ENCODE results near the gene RAB17.
"Not testable (repeated sequence)": the region's sequence is repeated elsewhere in the genome, so short reads cannot be mapped to it uniquely, and the experiment has no call there.

RAB17 gene

DNA sequence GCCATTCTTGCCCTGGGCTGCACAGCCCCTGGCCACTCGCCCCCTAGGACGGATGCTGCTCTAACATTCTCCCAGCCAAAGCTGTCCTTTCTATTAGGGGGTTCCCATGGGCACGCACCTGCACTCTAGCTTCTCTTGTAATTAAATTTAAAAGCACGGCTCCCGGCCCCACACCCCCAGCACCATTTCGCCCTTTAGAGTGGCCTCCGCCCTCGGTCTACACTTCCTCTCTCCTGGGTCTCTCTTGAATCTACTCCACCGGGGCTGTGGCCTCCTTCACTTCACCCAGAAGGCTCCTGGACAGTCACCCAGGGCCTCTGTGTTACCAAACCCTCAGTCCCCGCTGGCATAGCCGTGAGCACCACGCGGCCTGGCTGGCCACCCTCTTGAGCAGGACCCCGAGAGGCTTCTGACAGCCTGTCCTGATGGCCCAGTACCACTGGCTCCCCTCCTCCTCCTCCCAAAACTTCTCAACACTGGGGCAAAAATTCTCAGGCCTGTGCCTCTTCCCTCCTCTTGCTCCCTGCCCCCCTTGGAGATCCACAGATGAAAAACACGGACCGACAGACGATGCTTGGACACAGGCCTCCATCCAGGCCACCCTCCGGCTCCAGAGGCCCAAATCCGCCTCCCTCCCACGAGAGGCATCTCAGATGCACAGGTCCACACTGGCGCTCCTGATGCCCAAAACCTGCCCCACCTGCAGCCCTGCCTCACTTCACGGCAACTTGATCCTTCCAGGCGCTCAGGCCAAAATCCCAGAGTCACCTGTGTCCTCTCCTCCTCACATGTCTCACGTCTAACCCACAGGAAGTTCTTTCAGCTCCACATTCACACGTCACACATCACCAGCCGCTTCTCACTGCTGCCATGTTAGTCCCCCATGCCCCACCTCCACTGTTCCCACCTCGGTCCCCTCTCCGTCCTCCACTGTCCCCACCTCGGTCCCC is 6.9 kb upstream of the RAB17 start:
- no peak for DNase-seq

DNA sequence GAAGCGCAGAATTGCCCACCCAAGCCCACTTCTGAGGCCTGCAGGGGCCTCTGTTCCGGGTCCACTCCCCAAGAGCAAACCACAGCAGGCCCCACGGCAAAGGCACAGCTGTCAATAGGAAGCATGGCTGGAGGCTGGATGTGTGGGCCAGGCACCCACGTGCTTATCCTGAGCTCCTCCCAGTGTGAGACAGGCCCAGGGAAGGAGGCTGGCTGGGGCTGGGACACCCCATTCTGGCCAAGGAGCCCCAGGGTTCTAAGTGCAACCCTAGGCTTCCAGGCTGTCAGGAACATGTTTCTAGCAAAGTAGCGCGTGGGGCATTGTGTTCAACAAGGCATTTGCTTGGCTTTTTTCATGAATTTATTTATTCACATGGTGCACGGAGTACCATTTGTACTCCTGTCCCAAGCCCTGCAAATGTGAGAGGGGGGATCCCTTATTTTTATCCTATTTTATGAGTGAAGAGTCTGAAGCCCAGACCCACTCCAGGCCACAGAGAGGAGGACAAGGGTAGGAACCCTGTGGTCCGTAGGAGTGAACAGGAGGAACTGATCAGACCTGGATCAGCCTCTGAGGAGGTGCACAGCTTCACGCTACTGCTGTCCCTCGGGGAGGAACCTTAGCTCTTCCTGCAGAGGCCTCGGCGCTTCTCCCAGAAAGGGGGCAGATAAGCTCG is 6.1 kb upstream of the RAB17 start:
- DNase-seq, result no peak

DNA sequence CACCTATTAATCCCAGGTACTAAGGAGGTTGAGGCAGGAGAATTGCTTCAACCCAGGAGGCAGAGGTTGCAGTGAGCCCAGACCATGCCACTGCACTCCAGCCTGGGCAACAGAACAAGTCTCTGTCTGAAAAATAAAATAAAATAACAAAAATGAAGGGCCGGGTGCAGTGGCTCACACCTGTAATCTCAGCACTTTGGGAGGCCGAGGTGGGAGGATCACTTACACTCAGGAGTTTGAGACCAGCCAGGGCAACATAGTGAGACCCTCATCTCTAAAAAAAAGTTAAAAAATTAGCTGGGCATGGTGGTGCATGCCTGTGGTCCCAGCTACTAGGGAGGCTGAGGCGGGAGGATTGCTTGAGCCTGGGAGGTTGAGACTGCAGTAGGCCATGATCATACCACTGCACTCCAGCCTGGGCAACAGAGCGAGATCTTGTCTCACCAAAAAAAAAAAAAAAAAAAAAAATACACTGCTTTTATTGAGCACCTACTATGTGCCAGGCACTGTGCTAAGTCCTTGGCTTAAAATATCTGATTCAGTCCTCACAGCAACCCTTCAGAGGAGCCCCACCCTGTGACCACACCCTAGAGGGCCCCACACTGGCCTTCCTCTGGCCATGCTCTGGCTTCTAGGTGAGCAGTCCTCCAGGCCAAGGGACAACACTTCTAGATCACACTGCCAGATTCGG is 5.4 kb upstream of the RAB17 start:
- not testable (repeated sequence) for DNase-seq

DNA sequence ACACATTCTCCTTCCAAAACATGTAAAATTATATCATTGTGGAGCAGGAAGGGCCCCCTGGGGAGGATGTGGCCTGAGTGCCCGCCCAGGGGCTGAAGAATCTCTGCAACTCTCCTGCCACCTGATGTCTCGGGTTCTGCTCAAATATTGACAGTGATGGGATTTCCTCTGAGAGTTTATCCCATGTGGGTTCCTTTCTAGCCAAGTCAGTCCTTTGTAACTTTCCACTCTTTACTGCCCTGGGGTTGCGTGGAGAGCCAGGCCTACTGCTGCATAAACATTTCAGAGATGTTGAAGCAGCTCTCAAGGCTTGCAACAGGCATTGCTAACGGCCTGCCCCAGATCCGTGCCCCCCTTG is 4.0 kb upstream of the RAB17 start:
- DNase-seq, result no peak

DNA sequence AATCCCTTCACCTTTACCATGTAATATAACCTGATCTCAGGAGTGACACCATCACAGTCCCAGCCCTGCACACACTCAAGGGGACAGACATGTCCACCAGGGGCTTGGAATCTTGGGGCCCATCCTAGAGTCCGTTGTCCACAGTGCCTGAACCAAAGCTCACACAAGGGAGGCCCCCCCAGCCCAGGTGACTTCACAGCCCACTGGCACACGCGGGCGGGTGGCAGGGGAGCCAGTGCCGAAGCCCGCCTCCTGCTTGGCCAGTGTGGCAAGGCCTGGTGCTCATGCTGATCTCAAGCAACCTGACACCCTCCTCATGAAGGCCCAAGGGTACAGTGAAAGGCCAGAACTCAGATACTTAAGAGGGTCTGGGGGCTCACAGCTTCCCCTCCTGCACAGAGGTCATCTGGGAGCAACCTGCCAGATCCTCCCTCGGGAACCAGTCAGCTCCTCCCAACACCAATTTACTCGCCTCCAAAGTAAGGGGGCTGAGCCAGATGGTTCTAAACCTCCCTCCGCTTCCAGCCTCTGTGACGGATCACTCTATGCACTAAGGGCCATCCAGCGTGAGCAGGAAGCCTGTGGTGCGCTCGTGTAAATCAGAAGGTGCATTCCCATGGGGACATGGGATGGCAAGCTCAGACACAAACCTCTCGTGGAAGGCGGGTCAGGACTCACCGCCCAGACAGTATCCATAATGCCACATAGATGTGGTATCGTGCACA is 3.2 kb upstream of the RAB17 start:
- no peak for DNase-seq

DNA sequence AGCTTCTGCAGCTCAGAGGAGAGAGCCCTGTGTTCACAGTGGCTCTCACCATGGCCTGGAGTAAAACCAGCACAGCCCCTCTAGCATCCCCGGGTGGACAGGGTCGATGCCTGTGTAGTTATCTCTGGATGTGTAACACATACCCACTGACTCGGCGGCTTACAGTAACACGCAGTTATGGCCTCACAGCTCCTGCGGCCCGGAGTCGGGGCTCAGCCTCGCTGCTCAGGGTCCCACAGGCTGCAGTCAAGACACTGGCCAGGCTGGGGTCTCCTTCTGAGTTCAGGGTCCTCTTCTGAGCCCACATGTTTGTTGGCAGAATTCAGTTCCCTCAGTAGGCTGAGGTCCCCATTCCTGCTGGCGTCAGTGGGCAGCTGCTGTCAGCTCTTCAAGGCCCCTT is 2.5 kb upstream of the RAB17 start:
- DNase-seq, result no peak

DNA sequence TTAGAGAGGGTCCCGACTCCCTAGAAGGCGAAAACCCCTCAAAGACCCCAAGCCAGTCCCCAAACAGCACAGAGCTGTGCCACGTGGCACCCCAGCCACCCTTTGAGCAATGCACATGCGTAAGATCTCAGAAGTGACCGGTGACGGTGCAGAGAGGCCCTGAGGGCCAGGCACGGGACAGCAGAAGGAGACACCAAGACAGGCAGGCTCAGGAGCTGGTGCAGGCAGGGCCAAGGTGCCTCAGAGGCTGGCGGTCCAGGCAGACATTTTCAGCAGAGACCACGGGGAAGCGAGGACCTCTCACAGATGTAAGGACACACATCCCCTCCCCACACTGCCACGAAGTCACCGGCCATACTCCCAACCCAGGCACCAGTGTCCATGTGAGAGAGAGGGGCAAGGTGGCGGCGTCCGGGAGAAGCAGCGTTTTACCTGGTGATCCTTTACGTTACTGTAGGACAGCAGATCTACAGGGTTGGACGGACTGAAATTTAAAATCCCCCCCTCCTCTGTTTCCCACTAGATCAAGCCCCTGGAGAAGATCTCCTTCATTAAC is 2.0 kb upstream of the RAB17 start:
- no peak for DNase-seq

DNA sequence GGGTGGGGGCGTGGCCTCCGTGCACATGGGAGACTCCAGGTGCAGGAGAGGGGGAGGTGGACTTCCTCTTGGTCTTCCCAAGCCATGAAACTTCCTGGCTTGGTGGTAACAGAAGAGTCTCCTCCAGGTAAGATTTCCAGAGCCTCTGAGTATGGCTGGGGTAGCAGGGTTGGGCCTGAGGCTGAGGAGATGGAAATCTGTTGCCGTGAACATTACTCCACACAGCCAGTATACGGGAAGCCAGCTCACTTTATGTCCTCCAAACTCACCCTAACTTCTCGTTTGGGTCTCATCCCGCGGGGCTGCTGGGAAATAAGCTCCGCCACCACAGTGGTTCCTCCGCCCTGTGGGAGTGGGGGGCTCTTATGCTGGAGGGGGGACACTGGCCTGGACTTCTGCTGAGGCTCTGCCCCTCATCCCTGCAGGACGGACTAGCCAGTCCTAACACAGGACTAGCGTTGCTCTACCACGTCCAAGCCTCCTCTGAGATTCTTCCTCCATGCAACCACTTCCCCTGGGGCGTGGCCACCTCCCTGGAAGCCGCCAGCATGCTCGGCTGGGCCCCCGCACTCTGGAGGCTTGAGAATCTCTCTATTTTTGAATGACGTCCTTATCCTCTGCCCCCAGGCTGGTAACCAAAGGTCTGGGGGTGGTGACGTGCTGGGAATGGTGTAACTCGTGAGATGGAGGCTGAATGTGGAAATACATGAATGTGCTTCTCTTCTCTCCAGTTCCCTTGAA is 777 bp upstream of the RAB17 start:
- peak; percentile 44 for DNase-seq

DNA sequence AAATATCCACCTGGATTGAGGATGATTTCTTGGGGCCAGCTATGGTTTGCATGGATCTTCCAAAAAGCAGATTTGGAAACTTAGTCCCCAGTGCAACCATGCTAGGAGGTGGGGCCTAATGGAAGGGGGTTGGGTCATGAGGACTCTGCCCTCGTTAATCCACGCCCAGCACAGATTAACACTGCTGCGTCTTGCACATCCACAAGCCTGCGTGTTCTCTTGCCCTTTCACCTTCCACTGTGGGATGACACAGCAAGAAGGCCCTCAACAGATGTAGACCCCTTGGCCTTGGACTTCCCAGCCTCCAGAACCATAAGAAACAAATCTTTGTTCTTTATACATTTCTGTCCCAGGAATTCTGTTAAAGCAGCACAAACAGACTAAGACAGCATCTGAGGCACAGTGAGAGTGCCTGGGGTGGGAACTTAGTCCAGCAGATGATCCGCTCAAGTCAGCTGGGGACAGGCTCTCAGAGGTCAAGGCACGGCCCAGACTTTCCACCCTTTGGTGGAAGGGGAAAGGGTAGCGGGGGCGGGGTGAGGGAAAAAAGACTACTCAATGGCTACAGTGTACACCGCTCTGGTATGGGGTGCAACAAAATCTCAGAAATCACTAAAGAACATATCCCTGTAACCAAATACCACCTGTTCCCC is 2.4 kb downstream of the RAB17 start:
- no peak for DNase-seq

DNA sequence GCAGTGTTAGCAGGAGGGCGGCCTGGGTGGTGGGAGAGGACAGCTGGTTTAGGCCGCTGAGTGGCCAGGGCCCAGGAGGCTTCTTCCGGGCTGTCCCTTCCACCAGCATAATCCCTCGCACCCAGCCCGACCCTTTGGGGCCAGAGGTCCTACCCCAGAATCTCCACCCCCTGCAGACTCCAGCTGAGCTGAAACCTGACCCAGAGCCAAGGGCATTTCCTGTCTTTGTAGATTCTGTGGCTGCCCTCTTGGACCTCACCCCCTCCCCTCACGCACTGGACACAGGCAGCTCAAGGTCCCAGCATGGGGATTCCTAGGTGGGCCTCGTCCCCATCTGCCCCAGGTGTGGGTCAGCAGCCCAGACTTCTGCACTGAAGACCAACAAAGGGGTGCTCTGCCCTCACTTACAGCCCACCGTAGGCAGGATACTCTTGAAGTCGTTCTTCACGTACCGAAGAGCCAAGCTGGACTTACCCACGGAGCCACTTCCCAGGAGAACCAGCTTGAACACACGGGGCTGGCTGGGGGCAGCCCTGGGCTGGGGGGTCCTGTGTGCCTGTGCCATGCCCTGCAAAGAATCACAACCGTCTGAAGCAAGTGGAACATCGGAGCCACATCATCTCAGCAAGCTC is 4.8 kb downstream of the RAB17 start:
- no peak for DNase-seq

DNA sequence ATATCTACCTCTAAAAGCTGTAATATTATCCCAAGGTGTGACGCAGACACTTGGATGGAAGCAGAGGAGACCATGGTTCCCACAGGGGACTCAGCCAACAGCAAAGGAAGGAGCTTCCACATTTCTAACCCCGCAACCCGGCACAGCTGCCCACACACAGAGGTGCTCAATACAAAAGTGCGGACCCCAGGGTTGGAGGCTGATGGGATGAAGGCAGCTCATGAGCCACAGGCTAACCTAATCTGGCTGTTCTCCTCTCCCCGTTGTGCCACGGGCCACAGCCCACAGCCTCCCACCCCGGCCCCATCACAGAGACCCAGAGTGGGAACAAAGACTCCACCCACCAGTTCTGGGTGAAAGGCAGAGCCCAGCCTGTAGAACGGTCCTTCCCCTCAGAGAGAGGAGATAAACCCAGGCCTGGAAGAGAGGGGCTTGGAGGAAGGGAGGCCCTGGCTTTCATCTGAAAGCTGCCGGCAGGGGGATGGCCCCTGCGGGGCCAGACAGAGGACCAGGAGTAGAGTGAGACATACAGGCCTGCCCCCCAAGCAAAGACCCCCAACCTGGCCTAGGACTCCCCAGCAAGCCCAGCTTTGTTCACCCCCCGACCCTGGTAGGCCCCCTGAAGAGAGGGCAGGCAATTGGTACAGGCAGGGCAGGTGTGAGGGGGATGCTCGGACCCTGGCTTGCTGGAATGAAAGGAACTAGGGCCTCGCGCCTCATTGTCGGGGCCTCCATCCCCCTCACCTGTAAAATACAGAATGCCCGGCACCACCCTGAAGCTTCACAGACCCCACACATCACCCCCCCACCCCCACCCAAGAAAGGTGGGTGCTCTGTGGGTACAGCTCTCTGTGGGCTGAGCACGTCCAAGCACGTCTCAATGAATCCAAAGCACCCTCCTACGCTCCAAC is 6.9 kb downstream of the RAB17 start:
- no peak for DNase-seq

DNA sequence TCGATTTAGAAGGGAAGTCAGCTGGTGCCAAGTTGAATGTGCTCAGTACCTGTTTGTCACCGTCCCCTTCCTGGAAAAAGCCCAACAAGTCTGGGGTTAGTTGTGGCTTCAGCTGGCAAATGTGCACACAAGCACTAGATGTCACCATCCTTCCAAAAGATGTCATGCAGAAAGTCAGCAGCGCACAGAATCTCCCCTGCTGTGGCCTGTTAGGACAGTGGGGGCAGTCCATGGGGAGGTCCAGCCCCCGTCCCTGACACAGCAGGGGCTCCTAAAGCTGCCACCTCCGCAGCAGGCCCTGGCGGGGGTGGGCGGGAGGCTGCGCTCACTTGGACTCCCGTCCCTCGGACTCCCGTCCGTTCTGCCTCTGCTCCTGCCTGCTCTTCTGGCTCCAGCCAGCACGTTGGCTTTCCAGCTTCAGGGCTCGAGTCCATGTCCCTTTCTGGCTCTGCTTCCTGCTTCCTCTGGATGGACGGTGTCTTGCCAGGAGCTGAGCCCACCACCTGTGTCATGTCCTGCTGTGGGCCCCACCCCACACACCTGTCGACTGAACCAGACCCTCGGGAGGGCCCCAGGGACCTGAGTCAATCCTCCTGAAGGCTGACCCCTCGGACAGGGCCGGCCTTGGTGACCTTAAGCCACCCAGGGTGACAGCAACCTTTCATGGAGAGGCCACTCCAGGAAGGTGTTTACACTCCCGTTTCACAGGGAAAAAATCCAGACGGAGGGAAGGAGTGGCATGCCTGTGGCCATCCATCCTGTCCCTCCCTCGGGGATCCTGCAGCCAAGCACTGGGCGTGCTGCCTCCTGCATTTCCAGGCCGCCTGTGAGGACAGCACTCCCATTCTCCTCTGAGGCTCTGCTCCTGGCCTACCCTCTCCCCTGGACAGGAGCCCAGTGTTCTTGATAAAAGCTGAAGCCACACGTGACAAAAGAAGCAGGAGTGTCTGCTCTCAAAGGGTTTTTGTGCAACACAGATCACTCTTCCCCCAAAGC is 8.5 kb downstream of the RAB17 start:
- DNase-seq, result peak; percentile 66

DNA sequence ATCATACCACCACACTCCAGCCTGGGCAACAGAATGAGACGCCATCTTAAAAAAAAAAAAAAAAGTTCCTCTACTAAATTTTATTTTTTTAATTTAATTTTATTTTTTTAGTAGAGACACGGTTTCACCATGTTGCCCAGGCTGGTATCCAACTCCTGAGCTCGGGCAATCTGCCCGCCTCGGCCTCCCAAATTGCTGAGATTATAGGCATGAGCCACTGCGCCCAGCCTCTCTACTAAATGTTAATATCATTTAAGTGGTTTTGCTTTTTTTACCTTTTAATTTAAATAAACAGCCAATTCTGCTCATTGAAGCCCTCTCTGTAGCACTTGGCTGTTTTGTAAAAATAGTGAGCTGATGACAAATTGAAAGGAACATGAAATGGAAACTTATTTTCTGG is 9.2 kb downstream of the RAB17 start:
- DNase-seq, result no peak

DNA sequence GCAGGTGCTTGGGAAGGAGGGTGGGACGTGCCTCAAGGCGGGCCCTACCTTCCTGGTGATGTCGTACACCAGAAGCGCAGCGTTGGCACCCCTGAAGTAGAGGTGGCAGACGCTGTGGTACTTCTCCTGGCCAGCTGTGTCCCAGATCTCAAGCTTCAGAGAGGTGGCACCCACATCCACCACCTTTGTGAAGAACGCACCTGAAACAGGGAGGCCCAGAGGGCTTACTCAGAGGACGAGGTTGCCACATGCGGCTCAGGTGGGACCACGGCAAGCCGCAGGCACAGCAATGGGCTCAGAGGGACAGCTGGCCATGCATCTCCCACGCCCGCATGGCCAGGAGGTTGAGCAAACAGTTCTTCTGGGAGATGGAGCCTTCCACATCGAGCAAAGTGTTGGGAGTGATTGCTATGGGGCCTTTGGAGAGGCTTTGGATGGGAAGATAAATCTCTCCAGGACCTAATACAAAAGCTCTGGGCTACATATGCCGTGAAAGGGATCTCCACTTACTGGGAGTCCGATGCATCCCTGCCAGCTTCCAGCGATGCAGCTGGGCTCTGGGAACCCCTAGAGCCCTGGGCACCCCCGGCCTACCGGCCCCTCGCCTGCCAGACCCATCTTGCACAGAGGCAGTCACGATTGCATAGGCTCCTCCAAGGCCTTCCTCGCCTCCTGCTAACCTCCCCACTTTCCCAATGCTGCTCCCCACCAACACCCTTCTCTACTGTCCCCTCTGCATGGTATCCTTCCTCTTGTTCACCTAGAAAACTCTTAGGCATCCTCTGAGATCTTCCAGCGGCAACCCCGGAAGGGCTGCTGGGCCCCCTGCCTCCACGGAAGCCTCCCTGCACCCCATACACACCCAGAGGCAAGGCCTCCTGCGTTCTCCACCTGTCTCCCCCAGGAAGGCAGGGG is 12.3 kb downstream of the RAB17 start:
- DNase-seq, result no peak

DNA sequence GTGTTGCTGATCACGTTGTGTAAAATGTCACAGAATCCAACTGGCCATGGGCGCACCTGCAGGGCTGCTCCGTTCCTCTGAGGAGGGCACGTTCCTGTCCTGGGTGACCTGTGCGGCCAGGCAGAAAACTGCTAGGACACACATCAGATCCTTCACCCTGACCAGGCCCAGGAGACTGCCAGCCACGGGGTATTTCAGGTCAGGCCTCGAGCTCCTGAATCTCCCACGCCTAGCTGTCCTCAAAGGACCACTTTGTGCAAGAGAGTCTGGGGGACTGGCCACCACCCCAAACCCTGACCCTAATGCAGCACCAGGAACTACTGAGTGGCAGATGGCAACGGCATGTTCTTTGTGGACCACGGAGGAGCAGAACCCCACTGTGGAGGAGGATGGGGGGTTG is 13.1 kb downstream of the RAB17 start:
- no peak for DNase-seq

DNA sequence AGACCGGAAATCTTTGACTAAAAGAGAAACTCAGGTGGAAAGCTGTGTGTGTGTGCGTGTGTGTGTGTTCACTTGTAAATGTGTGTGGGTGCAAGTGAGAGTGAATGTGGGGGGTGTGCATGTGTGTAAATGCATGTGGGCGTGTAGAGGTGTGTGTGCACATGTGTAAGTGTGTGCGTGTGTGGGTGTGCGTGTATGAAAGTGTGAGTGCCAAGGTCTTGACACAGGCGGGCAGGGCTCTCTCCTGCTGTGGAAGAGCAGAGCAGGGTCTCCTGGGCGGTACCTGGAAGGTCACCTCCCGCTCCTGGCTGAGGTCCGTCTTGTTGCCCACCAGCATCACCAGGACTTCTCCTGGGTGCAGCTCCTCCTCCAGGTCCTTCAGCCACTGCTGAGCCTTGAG is 13.6 kb downstream of the RAB17 start:
- no peak for DNase-seq

Measured in stimulated activated CD8-positive, alpha-beta memory T cell treated with anti-CD3 and anti-CD28 coated beads, Interleukin-4, amount 100 ng/mL, for 48 hours (primary cell).